GM10266 (cell line): ENCODE results near the gene SYNGR4.
A peak's percentile ranks its signal among the peaks of the same experiment; 100 is the strongest.

ENCODE experiments used
- DNase-seq: peaks from one replicate; pipeline ENCODE4 v3.0.0; 2012; ENCODE audit errors: extremely low spot score
- TF ChIP-seq, protein P1 (sequence below): IDR thresholded peaks from 2 replicates; pipeline ENCODE4 v1.5.1; 2012; ENCODE audit warnings: mild to moderate bottlenecking, low read depth; ENCODE audit not compliant: control insufficient read depth, insufficient read depth; ENCODE audit errors: missing control alignments

Gene SYNGR4

DNA sequence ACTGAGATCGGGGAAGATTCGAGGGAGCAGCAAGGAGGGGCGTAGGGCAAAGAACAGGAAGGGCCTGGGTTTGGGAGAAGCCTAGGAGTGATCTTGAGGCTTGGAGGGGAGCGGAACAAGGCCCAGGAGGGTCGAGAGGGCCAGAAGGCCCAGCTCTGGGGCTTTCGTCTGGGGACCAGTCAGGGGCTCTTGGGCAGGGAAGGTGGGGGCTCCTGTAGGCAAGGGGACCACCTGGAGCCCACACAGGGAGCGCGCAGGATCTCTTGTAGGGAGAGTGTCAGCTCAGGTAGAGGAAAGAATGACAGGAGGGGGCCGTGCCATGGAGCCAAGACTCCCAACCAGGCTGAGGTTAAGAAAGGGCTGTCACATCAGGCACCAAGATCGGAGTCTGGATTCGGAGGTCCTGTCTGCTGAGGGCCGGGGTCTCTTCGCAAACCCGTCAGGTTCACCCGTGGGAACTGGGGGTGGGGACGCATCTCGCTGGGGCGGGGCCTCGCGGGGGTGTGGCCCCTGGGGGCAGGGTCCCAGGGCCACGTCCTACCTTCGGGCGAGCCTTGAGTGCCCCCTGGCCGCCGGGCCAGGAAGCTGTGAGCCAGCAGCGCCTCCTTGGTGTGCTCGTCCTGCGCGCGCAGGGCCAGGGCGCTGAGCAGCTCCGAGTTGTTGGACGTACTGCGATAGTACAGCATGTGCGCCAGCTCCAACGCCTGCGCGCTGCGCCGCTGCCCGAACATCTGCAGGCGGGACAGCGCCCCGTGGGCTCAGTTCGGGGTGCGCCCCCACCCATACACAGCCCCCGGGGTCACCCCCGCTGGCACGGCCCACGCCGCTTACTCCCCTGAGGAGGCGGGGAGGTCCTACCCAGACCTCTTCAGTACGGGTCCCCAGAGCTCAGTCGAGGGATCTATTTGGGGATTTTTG lies 30.4 kb upstream of the SYNGR4 start:
- peak; percentile 93 for DNase-seq
- TF ChIP-seq, protein P1, sequence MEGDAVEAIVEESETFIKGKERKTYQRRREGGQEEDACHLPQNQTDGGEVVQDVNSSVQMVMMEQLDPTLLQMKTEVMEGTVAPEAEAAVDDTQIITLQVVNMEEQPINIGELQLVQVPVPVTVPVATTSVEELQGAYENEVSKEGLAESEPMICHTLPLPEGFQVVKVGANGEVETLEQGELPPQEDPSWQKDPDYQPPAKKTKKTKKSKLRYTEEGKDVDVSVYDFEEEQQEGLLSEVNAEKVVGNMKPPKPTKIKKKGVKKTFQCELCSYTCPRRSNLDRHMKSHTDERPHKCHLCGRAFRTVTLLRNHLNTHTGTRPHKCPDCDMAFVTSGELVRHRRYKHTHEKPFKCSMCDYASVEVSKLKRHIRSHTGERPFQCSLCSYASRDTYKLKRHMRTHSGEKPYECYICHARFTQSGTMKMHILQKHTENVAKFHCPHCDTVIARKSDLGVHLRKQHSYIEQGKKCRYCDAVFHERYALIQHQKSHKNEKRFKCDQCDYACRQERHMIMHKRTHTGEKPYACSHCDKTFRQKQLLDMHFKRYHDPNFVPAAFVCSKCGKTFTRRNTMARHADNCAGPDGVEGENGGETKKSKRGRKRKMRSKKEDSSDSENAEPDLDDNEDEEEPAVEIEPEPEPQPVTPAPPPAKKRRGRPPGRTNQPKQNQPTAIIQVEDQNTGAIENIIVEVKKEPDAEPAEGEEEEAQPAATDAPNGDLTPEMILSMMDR: peak; percentile 98

DNA sequence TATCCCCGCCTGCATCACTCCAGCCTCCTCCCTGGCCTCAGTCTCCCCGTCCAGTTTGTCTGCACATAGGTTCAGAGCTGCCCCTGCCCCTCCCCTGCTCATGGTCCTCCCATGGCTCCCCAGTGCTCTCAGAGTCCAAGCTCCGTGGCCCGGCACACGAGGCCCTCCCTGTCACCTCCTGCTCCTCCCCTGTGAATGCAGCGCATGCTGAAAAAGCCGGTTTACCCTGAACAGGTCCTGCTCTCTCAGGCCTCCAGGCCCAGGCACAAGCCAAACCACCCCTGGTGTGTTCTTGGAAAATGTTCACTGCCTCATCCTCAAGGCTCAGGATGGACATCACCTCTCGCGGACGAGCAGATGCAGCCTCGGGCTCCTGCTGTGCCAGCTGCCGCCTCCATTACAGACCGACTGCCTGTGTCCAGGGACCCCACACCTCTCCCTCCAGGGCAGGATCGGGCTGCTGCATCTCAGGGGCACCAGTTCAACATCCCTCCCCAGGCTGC lies 25.9 kb upstream of the SYNGR4 start:
- no peak for DNase-seq
- TF ChIP-seq, protein P1: no peak

DNA sequence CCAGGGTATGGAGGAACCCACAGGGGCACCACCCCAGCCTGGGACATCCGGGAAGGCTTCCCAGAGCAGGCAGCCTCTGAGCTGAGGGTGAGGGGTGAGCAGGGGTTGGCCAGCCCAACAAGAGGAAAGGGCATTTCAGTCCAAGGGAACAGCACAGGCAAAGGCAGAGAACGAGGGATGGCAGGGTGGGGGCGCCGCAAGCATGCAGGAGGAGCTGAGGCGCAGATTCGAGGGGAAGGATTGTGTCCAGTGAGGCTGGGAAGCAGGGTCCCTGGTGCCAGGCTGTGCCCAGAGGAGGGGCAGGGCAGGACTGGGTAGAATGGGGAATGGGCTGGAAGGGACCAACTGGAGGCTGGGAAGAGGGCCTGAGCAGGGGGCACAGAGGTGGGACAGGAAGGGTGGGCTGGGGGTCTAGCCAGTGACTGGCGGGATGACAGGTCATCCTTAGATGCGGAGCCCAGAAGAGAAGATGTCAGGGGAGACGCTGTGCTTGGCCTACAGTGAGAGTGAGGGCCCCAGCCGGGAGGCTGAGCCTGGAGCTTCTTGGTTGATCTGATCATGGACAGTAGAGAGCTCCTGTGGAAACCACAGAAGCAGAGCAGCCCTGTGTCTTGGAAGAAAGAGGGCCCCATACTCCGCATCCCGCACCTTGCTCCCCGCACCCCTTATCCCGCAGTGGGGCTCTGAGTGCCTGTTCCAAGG lies 25.2 kb upstream of the SYNGR4 start:
- TF ChIP-seq, protein P1: no peak
- DNase-seq: no peak

DNA sequence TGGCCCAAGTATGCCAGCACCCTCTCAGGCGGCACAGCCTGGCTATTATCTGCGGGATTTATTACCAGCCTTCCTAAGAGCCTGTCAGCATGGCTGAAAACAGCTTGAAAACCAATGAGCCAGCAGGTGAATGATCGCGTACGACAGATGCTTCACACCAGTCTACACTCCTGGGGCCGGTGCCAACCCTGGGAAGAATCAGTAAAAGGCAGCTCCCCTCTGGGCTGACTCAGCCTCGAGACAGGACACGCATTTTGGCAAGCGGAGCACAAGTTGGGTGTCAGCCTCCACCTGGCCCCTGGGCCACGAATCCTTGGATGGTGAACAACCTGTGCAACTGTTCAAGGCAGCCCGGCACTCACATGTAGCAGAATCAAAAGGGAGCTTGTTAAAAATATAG lies 23.2 kb upstream of the SYNGR4 start:
- TF ChIP-seq, protein P1: no peak
- DNase-seq: no peak

DNA sequence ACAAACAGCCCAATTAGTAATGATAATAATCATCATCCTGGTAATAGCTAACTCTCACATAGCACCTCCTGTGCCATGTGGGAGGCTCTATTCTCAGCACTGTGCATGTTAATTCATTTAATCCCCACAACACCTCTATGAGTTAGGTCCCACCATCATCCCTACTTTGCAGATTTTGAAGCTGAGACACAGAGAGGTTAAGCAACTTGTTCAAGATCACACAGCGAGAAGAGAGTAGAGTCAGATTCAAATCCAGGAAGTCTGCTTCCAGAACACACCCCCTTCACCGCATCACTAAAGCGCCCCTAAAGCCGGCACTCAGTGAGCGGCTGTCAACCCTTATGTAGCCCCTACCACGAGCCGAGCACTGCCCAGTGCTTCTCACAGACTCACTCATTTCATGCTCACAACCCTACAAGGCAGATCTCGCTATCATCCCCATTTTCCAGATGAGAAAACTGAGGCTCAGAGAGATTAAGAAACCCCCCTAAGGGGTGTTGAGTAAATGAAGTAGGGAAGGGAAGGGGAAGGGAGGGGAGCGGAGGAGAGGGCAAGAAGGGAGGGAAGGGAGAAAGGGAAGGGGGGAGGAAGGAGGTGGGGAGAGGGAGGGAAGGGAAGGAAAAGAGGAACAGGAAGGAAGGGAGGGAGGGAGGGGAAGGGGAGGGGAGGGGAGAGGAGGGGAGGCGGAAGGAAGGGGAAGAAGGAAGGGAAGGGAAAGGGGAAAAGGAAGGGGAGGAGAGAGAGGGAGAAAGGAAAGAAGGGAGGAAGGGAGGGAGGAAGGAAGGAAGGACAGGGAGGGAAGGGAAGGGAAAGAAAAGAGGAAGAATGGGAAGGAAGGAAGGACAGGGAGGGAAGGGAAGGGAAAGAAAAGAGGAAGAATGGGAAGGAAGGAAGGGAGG lies 22.4 kb upstream of the SYNGR4 start:
- DNase-seq: no peak
- TF ChIP-seq, protein P1: no peak

DNA sequence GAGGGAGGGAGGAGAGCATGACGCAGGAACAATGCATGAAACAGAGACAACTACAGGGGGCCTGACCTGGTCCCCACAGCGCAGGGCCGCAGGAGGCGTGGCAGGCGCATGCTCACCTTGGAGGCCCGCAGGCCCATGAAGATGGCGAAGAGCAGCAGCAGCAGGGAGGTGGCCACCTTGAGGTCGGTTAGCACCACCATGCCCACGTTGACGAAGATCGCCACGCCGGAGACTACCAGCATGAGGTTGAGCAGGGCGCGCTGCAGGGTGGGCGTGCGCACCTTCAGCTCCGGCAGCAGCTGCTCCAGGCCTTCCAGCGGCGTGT lies 21.8 kb upstream of the SYNGR4 start:
- no peak for DNase-seq
- TF ChIP-seq, protein P1: no peak
